Endothelial cell of hepatic sinusoid (primary cell): ENCODE results near the gene RNF220.

Experiments used
- in situ Hi-C: cut with HindIII; loops from 2 replicates; pipeline ENCODE4 v1.10.0; 2017; ENCODE audit warnings: low sequenced_read_pairs

RNF220 gene

DNA sequence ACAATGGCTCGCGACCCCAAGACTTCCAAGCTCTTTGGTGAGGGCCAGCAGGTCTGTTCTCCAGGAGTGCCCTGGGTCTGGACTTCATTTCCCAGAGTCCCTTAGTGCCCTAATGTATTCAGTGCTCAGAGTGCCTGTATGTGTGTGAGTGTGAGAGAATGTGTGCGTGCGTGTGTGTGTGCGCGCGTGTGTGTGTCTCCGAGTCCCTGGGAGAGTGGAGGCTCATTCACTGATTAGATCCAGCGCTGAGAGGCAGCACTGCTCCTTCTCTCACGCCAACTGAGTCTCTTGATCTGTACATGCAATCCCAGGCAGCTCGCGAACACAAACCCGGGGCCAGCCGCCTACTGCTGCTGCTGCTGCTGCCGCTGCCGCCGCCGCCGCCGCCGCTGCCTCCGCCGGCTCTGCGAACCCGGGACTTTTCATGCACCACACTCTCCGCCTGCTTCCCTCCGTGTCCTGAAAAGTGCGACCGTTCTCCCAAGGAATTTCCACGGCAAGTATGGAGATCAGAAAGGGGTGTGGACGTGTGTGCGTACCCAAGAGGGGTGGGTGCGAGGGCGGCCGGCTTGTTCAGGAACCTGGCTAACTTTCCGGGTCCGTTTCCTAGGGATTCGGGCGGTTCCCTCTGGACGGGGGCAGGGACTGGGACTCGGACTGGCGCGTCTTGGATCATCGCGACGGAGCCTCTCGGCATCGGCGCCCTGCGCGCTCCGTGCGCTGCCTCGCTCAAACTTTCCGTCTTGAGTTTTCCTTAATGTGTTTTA, at the start of gene RNF220:
Gene RNF220, plus strand, starts transcription at position 225 of the 767 bp plus-strand sequence.
- in situ Hi-C loops, result no loop called here

DNA sequence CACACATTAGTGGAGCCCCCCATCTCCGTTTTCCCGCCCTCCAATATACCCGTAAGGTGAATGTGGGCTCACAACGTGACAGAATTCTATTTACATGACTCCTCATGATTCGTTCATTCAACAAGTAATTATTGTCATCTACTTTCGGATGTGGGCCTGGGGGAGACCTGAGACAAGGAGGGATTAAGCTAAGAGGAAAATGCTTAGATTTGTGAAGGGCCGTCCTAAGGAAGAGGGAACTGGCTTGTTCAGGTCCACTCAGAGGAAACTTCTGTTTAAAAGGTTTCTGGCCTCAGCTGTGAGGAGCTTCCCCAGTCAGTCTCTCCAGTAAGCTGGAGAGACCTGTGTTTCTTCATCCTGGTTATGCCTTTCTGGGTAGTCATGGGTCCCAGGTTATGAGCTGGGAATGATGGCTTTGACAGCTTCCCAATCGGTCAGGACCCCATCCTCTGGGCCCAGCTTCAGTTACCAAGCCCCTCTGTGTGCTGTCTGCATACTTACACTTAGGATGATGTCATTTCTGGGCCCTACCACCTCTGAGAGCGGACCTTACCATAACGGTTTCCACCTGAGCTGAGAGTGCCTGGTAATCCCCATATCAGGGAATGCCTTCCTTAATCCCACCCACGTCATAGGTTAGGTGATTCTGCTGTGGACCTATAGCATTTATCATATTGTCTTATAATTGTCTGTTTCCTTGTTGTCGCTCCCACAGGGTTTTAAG, 49.3 kb upstream of the RNF220 start:
- in situ Hi-C loops, result no loop called here

DNA sequence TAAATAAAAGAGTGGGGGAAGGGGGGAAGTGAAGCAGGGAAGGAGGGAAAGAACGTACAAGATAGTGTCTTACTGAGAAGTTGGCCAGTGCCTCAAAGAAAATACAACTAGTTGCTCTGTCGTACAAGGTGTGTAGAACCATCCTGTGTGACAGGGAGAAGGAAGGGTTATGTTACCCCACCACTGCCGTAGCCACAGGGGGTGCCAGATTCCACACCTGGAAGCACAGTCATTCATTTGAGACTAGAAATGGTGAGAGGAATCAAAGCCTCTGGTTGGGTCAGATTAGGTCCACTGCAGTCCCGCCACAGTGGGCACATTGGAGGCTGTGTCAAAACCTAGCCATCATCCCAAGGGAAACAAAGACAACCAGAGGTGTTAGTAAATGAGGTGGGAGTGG, 47.3 kb upstream of the RNF220 start:
- in situ Hi-C loops, result no loop called here

DNA sequence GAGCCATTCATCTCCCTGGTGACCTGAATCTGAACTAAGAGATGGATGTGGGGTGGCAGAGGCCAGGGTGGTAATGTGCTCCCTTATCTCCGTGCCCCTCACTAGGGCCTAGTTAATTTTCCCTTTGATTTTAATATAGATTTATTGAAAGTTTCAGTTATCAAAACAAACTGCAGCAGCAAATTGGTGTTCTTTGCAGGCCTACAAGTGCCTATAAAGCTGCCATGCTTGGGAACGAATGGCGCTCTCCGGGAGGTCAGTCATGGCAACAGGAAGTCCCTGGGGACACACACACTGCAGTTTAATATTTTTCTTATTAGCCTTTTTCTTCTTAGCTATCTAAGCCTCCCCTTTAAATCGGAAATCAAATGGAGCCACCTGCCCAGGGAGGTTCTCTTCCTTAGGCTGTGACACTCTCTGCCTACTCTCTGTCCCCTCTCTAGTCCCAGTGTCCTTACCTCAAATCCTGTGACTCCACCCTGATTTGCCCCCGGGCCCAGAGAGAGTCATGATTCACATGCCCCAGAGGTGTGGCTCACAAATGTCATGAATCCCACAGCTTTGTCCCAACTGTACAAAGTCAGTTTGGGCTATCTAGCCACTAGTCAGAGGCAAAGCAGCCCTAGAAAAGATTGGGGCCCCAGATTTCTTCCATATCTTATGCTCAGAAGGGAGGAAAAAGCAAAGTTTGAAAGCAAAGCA, 45.7 kb upstream of the RNF220 start:
- in situ Hi-C loops, result no loop called here

DNA sequence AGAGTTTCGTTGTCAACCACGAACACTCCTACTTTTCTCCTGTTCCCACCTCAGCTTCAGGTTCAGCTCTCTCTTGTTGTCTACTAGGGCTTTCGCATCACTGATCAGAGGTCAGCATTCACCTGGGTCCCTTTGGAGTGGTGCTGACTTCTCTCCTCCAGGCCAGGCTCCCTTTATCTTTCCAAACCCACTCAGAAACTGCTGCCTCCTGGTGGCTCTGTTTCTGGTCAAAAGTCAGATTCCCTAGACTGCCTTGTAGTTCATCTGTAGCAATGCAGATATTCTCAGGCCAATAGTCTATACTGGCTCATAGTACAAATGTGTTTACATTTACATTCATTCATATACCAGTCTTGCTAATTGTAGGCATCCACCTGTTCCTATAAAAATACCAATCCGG, 43.6 kb upstream of the RNF220 start:
- in situ Hi-C loops, result no loop called here

DNA sequence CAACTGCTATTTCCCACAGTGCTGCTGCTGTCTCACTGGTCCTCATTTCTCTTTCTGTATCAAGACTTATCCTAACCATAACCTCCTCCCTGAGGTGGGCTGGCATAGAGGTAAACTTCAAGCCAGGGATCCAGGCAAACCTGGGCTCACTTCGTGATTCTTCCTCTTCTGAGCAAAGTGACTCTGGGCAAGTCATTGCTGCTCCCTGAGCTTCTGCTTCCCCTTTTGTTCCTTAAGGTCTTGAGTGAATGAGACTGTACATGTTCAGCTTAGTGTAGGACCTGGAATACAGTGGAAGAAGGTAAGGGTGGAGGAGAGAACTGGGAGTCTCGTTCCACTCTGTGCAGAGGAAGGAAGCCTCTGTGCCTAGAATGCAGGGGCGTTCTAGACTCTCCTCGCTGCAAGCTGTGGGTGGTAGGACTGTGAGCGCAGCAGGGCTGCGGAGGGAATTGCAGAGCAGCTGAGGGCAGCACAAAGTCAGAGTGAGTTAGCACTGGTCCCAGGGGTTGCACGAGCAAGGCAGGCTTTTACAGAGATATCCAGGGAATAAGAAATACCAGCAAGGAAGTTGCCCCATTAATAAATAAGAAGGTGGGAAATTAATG, 38.6 kb upstream of the RNF220 start:
- in situ Hi-C loops, result loop anchor here (5.0 kb wide), 1 partner anchor 36 kb away; no protein-coding TSS in a partner anchor

DNA sequence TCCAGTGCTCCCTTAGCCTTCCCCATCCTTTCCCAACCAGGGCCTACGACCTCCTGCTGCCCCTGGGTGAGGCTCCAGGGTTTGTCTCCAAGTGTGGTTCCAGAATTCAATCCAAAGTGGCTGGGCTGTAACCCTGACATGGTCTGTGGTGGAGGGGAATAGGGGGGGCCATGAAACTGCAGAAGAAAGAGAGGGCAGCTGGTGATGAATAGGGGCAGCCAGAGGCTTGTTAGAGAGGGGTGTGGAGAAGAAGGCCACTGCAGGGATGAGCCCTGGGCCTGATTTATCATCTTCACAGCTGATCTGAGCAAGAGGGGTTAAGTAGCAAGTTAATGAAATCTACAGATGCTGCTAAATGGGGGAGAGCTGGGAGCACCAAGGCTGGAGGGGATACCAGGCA, 37.1 kb upstream of the RNF220 start:
- in situ Hi-C loops, result loop anchor here (5.0 kb wide), 1 partner anchor 34 kb away; no protein-coding TSS in a partner anchor

DNA sequence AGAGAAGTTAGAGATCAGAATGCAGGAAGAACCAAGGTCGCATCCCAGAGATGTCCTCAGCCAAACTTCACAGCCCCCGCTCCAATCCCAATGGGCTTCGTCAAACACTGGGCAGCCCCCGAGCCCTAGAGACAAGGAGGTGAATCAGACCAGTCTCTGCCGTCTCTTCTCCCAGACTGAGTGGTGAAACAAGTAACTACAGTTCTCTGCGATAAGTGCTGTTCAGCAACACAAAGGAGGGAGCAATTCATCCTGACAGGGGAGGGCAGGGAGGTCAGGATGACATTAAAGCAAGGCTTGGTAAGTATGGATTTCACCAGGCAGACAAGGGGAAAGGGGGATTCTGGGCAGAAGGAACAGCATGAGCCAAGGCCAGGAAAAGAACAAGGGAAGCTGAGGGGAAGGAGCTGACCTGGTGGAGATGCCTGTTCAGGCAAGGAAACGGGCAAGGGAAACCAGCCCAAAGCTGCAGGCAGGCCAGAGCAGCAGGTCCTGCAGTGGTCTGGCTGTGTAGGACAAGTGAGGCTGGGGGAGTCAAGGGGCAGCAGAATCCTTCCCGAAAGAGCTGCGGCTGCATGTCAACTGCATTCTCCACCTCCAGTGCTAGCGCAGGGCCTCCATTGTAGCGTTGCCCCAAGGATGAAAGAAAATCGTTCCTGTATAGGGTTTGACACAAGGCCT, 36.4 kb upstream of the RNF220 start:
- in situ Hi-C loops, result loop anchor here (5.0 kb wide), 1 partner anchor 34 kb away; no protein-coding TSS in a partner anchor

DNA sequence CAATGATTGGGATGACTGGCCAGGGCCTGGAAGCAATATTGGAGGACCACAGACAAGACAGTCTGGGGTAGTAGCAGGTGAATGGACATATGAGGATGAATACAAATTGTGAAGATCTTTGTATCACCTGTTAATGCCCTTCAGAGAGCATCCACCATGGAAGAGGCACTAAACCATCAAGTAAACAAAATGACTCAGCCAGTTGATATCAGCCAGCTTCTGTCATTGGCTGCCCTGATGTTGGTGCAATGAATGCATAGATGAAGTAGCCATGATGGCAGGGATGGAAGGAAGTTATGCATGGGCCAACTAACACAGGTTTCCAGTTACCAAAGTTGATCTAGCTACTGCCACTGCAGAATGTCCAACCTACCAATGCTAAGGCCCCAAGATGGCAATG, 33.8 kb upstream of the RNF220 start:
- in situ Hi-C loops, result no loop called here

DNA sequence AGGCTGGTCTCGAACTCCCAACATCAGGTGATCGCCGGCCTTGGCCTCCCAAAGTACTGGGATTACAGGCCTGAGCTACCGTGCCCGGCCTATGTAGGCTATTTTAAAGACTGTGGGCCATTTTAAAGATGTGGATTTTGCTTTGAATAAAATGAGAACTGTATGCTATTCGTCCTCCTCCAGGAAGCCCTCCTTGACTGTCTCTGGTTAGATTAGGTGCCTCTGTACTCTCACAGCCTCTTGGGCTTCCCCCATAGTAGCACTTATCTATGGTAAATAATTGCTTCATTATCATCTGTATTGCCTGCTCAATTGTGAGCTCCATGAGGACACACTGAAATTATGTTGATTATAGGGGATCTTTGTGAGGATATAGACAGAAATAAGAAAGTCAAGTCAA, 29.5 kb upstream of the RNF220 start:
- in situ Hi-C loops, result no loop called here

DNA sequence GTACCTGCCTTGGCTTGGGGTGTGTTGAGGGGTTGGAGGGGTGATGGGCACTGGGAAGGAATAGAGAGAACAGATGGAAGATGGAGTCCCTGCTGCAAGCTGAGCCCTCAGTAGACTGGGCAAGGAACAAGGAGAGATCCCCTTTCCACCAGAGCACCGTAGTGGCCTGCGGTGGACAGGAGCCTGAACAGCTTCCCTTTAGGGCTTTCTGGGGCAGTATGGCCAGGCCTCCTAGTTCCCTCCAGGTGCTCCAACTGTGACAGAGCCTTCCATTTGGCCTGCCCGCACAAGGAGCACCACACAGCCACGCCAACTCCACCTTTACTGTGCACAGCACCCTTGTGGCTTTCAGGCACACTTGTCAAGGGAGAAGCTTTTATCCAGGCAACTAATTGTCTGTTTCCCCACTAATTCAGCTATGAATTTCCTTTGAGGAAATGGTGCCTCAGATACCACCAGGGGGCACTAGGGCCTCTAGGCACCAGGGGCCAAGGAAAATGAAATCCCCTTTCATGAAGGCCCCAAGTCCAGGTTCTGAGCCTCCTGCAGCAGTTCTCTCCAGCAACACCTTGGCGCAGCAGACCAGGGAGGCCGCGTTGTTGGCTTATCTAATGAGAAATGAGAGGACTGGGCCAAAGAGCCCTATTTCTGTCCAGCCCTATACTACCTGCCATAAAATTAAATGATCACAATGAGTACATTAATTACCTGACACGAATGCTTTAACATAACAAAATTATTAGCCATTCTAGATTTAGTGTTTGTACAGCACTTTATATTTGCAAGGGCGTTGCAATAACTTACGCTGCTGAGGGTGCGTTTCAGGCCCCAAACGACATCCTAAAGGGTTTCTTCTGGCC, 26.9 kb upstream of the RNF220 start:
- in situ Hi-C loops, result no loop called here

DNA sequence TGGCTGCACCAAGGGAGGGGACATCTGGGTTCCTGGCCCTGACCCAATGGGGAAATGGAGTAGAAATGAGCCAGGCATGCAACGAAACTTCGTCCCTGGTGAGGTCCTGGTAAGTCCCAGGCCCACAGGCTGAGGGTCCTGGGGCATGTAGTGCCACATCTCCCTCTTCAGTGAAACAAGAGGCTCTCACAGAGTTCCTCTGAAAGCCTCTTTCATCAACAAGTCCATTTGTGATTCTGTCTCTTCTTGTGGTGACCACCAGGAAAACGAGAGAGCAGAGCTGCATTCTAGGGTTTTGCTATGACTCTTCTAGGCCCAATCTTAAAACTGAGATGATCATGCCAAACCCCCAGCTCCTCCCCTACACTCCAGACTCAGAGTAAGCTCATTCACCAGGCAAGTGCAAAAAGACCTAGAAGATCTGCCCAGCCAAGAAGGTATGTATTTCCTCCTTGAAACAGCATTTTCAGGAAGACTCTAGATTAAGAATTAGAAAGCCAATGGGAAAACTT, 24.3 kb upstream of the RNF220 start:
- in situ Hi-C loops, result no loop called here

DNA sequence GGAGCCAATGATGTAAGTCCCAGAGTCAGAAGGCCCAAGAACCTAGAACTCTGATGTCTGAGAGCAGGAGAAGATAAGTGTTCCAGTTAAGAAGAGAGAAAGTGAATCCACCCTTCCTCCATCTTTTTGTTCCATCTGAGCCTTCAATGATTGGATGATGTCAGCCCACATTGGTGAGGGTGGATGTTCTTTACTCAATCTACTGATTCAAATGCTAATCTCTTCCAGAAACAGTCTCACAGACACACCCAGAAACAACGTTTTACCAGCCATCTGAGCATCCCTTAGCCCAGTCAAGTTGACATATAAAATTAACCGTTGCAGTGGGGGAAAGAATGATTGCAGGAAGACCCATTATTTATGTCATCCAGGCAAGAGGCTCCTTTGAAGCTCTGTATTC, 16.5 kb upstream of the RNF220 start:
- in situ Hi-C loops, result no loop called here

DNA sequence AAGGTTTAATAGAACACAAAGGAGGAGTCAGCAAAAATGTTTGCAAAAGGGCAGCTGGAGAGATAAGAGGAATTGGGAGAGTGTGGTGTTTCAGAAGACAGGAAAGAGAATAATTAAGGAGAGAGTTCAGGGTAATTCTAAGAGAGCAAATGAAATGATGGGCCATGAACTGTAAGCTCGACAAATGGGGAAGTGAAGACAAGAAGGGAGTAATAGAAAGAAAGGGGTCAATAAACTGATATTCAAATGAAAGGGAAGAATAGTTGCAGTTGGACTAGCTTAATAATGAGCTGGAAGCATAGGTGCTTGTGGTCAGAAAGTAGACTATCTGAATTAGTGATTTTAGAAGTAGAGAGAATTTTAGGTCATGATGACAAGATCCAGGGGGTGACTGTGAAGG, 15.6 kb upstream of the RNF220 start:
- in situ Hi-C loops, result no loop called here

DNA sequence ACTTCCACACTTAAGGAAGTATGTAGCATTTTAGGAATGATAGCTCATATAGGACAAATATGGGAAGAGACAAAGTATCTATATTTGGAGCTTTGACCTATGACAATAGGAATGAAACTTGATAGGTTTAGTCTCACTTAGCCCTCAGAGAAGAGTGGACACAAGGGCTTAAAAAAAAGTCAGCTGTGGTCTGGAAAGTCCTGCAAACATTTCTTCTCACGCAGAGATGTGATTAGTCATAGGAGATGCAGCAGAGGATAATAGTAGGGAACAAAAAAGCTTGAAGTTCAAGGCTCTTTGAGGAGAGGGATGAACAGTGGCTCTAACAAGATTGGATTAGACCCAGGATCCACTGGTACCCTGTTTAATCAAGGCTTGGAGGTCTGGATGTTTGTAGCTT, 14.8 kb upstream of the RNF220 start:
- in situ Hi-C loops, result no loop called here

DNA sequence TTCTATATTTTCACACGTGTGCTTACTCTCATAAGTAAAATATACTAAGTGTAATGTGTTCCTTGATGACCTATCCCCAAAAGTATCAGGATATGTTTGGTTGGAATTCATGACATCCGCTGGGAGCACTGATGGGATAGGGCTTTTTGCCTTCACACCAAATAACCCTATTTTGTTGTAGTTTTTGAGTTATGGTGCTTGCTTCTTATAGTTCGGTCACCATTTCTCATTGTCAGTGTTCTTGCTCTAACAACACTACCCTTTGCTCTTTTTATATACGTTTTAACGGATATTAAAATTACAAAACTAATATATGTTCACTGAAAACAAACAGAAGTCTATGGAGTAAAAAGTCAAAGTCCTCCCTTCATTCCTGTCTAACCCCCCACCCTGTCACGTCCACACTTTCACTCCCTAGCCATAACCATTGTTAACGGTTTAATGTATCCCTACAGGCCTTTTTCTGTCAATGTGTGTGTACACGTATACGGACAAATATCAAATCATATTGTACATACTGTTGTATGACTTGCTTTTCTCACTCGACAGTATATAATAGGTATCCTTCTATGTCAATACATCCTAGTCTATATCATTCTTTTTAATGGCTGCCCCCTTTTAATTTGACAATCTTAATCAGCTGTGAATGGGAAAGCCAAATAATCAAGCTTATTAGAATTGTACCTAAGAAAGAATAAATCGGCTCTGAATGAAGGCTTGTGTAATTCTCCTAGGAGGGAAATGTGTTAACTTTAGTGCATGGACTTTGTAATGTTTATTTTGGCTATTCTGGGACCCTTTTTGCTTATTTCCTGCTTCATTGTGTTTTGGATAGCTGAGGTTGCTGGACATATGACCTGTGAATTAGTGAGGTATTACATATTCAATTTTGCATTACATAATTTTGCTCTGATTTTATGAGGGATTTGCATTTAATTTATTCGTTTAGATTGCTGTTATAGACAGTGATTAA, 3.5 kb upstream of the RNF220 start:
- in situ Hi-C loops, result loop anchor here (5.0 kb wide), 1 partner anchor 34 kb away; no protein-coding TSS in a partner anchor

DNA sequence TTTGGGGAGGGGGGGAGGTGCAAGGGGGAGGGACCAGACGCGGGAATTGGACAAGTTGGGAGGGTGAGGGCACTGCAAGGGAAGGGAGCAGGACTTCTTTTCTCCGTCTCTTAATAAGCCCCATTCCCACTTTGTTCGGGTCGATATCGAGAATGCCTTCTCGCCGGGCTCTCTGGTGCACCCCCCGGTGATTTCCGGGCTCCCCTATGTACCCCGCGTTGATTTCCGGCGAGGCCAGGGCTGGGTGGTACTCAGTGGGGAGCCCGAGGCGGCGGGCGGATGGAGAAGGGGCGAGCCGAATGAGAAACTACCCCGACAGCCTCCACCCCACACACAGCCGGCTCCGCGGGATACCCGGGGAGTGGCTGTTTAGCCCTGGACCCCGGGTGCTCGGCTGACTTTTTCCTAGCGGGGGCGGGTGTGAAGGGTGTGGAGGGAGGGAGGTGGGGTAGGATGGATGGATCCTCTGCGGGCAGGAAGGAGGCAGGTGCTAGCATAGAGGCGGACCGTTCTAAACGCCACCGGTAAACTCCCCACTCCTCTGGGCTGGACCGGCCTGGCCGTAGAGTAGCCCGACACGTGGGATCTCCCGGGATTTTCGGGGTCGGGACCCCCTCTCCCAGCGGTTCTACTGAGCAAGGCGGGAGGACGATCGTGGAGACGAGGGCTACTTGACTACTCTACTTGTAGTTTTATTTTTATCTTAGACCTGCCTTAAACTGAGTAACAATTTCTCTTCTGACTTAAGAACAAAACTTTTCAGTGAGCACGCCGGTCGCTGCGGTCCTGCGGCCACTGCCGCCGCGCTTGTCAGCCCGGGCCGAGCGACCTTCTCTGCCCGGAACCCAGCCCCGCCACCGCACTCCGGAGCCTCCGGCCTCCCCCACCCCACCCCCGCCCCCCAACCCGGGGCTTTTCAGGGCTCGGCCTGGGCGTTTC, 1.0 kb downstream of the RNF220 start:
- in situ Hi-C loops, result no loop called here
